ENCODE data around the gene SFI1. TPM values are rescaled to one million over a fixed set of nuclear protein-coding genes. Genes with fewer than 3 reads are reported as not detected.

The SFI1 gene
- total RNA-seq, 1 donor from 2014 or later, result 24.8 TPM

GRCh38 chr22:31603081-31603525 is 106.8 kb downstream of the SFI1 start:
- H3K4me3 Mint-ChIP-seq (ENCODE audit: unreplicated experiment), result no peak overlapping the region
- H3K36me3 Mint-ChIP-seq (ENCODE audit: low read depth, unreplicated experiment), result peaks cover 13% of the 10 kb centered on the region
- no peak for TF ChIP-seq CTCF (IDR thresholded peaks at IDR 0.05; ENCODE audit: unreplicated experiment)
- H3K27me3 Mint-ChIP-seq (ENCODE audit: unreplicated experiment), result no peaks in the 10 kb centered on the region
- no peak for DNase-seq (ENCODE audit: low spot score)
- H3K9me3 Mint-ChIP-seq (ENCODE audit: unreplicated experiment), result no peaks in the 10 kb centered on the region
- peaks cover 6% of the 10 kb centered on the region for H3K4me1 Mint-ChIP-seq (ENCODE audit: unreplicated experiment)
- no peak overlapping the region for H3K27ac Mint-ChIP-seq (ENCODE audit: unreplicated experiment)

- no peak overlapping the region for H3K27ac Mint-ChIP-seq (ENCODE audit: unreplicated experiment)
- peaks cover 13% of the 10 kb centered on the region for H3K36me3 Mint-ChIP-seq (ENCODE audit: low read depth, unreplicated experiment)
- H3K4me1 Mint-ChIP-seq (ENCODE audit: unreplicated experiment), result peaks cover 10% of the 10 kb centered on the region
- H3K4me3 Mint-ChIP-seq (ENCODE audit: unreplicated experiment), result no peak overlapping the region
- DNase-seq (ENCODE audit: low spot score), result no peak
- no peaks in the 10 kb centered on the region for H3K9me3 Mint-ChIP-seq (ENCODE audit: unreplicated experiment)
- H3K27me3 Mint-ChIP-seq (ENCODE audit: unreplicated experiment), result peaks cover 2% of the 10 kb centered on the region
- no peak for TF ChIP-seq CTCF (IDR thresholded peaks at IDR 0.05; ENCODE audit: unreplicated experiment)
Observed at GRCh38 chr22:31603574-31603973, 107.2 kb downstream of the SFI1 start.

GRCh38 chr22:31604137-31604705 is 107.9 kb downstream of the SFI1 start:
- H3K9me3 Mint-ChIP-seq (ENCODE audit: unreplicated experiment), result no peaks in the 10 kb centered on the region
- peaks cover 13% of the 10 kb centered on the region for H3K36me3 Mint-ChIP-seq (ENCODE audit: low read depth, unreplicated experiment)
- no peak overlapping the region for H3K4me3 Mint-ChIP-seq (ENCODE audit: unreplicated experiment)
- peaks cover 11% of the 10 kb centered on the region for H3K4me1 Mint-ChIP-seq (ENCODE audit: unreplicated experiment)
- peaks cover 2% of the 10 kb centered on the region for H3K27me3 Mint-ChIP-seq (ENCODE audit: unreplicated experiment)
- no peak for TF ChIP-seq CTCF (IDR thresholded peaks at IDR 0.05; ENCODE audit: unreplicated experiment)
- DNase-seq (ENCODE audit: low spot score), result no peak
- peak overlapping the region; percentile 31 for H3K27ac Mint-ChIP-seq (ENCODE audit: unreplicated experiment)

GRCh38 chr22:31604746-31605705 is 108.7 kb downstream of the SFI1 start:
- H3K36me3 Mint-ChIP-seq (ENCODE audit: low read depth, unreplicated experiment), result peaks cover 13% of the 10 kb centered on the region
- no peaks in the 10 kb centered on the region for H3K9me3 Mint-ChIP-seq (ENCODE audit: unreplicated experiment)
- H3K27ac Mint-ChIP-seq (ENCODE audit: unreplicated experiment), result no peak overlapping the region
- no peak for TF ChIP-seq CTCF (IDR thresholded peaks at IDR 0.05; ENCODE audit: unreplicated experiment)
- no peak for DNase-seq (ENCODE audit: low spot score)
- peak overlapping the region; percentile 5 for H3K4me3 Mint-ChIP-seq (ENCODE audit: unreplicated experiment)
- peaks cover 11% of the 10 kb centered on the region for H3K4me1 Mint-ChIP-seq (ENCODE audit: unreplicated experiment)
- H3K27me3 Mint-ChIP-seq (ENCODE audit: unreplicated experiment), result peaks cover 2% of the 10 kb centered on the region
